GM23338 (cell line): ENCODE results near the gene CPXM1.

Experiments used
- CREB1 ChIP-seq: fragments of 250-450 bp; sonication (Bioruptor Pico); IDR thresholded peaks from 2 replicates; pipeline ENCODE4 v1.5.0; 2020; ENCODE audit warnings: low read depth, mild to moderate bottlenecking, moderate library complexity
- CTCF ChIP-seq, 2 experiments: fragments of 200-600 bp in 1 of 2; sonication (generic) in 1 of 2; conservative IDR thresholded peaks; 2 replicates each; pipeline versions ENCODE4 v1.5.1 to v1.6.1; 2016 to 2017; ENCODE audit warnings: antibody characterized with exemption in 2 of 2, low read depth in 2 of 2, mild to moderate bottlenecking in 2 of 2, moderate library complexity in 1 of 2
- EZH2 ChIP-seq: fragments of 200-600 bp; sonication (generic); IDR thresholded peaks from one replicate; pipeline ENCODE4 v1.8.0; 2017; ENCODE audit warnings: antibody characterized with exemption, mild to moderate bottlenecking, low read depth; ENCODE audit not compliant: unreplicated experiment
- EZH2phosphoT487 ChIP-seq: fragments of 200-600 bp; sonication (generic); IDR thresholded peaks from one replicate; pipeline ENCODE4 v1.8.1; 2018; ENCODE audit warnings: antibody characterized with exemption; ENCODE audit not compliant: unreplicated experiment
- JUNB ChIP-seq: IDR thresholded peaks from one replicate; pipeline ENCODE4 v1.6.1; 2016; ENCODE audit warnings: antibody characterized with exemption; ENCODE audit not compliant: unreplicated experiment
- POLR2AphosphoS5 ChIP-seq: IDR thresholded peaks from 2 replicates; pipeline ENCODE4 v1.6.1; 2016; ENCODE audit warnings: antibody characterized with exemption, low read depth
- REST ChIP-seq: IDR thresholded peaks from one replicate; pipeline ENCODE4 v1.6.1; 2018; ENCODE audit warnings: antibody characterized with exemption; ENCODE audit not compliant: unreplicated experiment
- STAT1 ChIP-seq: IDR thresholded peaks from one replicate; pipeline ENCODE4 v1.6.1; 2016; ENCODE audit warnings: antibody characterized with exemption; ENCODE audit not compliant: unreplicated experiment
- ZNF331 ChIP-seq: fragments of 250-450 bp; sonication (Bioruptor Pico); IDR thresholded peaks from 2 replicates; pipeline ENCODE4 v1.5.0; 2020; ENCODE audit warnings: low read depth, mild to moderate bottlenecking, moderate library complexity
- TF ChIP-seq, protein P1 (sequence below): IDR thresholded peaks from 2 replicates; pipeline ENCODE4 v1.6.1; 2016; ENCODE audit warnings: antibody characterized with exemption

DNA sequence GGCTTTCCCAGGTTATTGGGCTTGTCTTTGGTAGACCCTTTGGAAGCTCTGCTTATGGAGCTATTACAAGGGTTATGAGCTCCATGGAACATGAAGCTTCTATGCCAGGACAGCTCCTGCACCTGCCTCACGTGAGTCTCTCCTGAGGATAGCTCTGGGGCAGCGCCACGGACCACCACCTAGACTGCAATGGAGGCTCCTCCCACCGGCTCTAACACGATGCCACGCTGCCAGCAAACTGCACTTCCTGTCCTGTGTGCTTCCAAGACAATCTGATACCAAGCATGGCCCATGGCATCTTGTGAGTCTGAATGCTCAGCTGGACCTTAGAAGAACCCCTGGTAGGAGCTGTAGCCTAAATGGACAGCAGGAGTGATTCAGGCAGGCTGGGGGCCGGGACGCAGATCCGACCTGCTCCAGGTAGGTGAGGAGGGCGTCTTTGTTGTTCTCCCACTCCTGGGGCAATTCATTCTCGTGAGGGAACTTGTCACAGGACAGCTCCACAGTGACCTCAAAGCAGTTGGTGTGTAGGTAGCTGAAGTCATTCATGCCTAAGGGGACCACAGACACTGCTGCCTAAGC lies 5.5 kb downstream of the CPXM1 start:
- TF ChIP-seq CTCF (conservative IDR thresholded peaks at IDR 0.05; ENCODE audit: low read depth in 2 of 2): no peak
- no peak for TF ChIP-seq POLR2AphosphoS5
- TF ChIP-seq REST: no peak
- TF ChIP-seq JUNB: no peak
- no peak for TF ChIP-seq CREB1 (CRISPR knock-in tag)
- TF ChIP-seq EZH2: no peak
- no peak for TF ChIP-seq EZH2phosphoT487
- TF ChIP-seq STAT1: no peak
- TF ChIP-seq ZNF331 (CRISPR knock-in tag): no peak
- TF ChIP-seq, protein P1, sequence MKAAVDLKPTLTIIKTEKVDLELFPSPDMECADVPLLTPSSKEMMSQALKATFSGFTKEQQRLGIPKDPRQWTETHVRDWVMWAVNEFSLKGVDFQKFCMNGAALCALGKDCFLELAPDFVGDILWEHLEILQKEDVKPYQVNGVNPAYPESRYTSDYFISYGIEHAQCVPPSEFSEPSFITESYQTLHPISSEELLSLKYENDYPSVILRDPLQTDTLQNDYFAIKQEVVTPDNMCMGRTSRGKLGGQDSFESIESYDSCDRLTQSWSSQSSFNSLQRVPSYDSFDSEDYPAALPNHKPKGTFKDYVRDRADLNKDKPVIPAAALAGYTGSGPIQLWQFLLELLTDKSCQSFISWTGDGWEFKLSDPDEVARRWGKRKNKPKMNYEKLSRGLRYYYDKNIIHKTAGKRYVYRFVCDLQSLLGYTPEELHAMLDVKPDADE: no peak
